Calu3 (cell line): ENCODE results near the gene ALDOC. TPM values are rescaled to one million over a fixed set of nuclear protein-coding genes. Genes with fewer than 3 reads are reported as not detected.

Experiments
- BruUV-seq: library from RNA; stranded (reverse); fragments of 400-500 nt; replicated peaks from 2 replicates; lab custom pipeline; 2021; lab: Mats Ljungman, UMichigan
- CTCF ChIA-PET: fragments of 300-600 bp; sonication (Branson Sonifier 250); formaldehyde crosslinking; loops from one replicate; lab custom pipeline; 2022; ENCODE audit warnings: antibody characterized with exemption; lab: Charles Lee
- DNase-seq: peaks from one replicate; pipeline ENCODE4 v3.0.0; 2022
- H3K27ac Mint-ChIP-seq: one replicate; pipeline ENCODE4 v1.8.0; 2022; ENCODE audit warnings: mixed read lengths; ENCODE audit not compliant: unreplicated experiment
- H3K27me3 Mint-ChIP-seq: one replicate; pipeline ENCODE4 v1.8.0; 2022; ENCODE audit warnings: mixed read lengths; ENCODE audit not compliant: unreplicated experiment
- H3K36me3 Mint-ChIP-seq: one replicate; pipeline ENCODE4 v1.8.0; 2022; ENCODE audit warnings: mild to moderate bottlenecking, moderate library complexity, mixed read lengths; ENCODE audit not compliant: insufficient read depth, unreplicated experiment
- H3K4me1 Mint-ChIP-seq: one replicate; pipeline ENCODE4 v1.8.0; 2022; ENCODE audit warnings: mild to moderate bottlenecking, low read depth, mixed read lengths; ENCODE audit not compliant: unreplicated experiment
- H3K4me3 Mint-ChIP-seq: one replicate; pipeline ENCODE4 v1.8.0; 2022; ENCODE audit warnings: mild to moderate bottlenecking, low read depth, moderate library complexity, mixed read lengths; ENCODE audit not compliant: unreplicated experiment
- H3K9me3 Mint-ChIP-seq: one replicate; pipeline ENCODE4 v1.8.0; 2022; ENCODE audit warnings: low read depth, mixed read lengths; ENCODE audit not compliant: unreplicated experiment
- CTCF ChIP-seq: fragments of 200-600 bp; IDR thresholded peaks from one replicate; pipeline ENCODE4 v1.8.0; 2022; ENCODE audit warnings: antibody characterized with exemption; ENCODE audit not compliant: unreplicated experiment
- intact Hi-C: fragments of 100-400 bp; cut with micrococcal nuclease; formaldehyde crosslinking; loops from one replicate; pipeline ENCODE4 v1.10.0; 2022; ENCODE audit not compliant: unreplicated experiment
- total RNA-seq: library from RNA; stranded (reverse); gene quantifications from 2 replicates; pipeline ENCODE4 v1.2.3, GENCODE V29; 2022

Gene ALDOC
- total RNA-seq, 1 experiment from 2014 or later = 2.6 TPM

GRCh38 chr17:28541439-28541838 is 35.3 kb downstream of the ALDOC start:
- H3K36me3 Mint-ChIP-seq = no peaks in the 10 kb centered on the region
- H3K4me1 Mint-ChIP-seq = no peaks in the 10 kb centered on the region
- no peak for DNase-seq
- H3K4me3 Mint-ChIP-seq = no peak overlapping the region
- no peaks in the 10 kb centered on the region for H3K9me3 Mint-ChIP-seq
- no peak for TF ChIP-seq CTCF
- H3K27me3 Mint-ChIP-seq = peaks cover 33% of the 10 kb centered on the region
- CTCF ChIA-PET = interaction anchor here (0.6 kb wide), 2 partner anchors 44 to 47 kb away, joined by 4 read pairs; no protein-coding TSS in a partner anchor
- intact Hi-C loops = no loop called here
- BruUV-seq = no TSS peak
- no peak overlapping the region for H3K27ac Mint-ChIP-seq

GRCh38 chr17:28540231-28540630 is 36.5 kb downstream of the ALDOC start:
- BruUV-seq = no TSS peak
- Mint-ChIP-seq H3K4me1 (no peaks in the 10 kb centered on the region), H3K36me3 (no peaks in the 10 kb centered on the region), H3K4me3 (no peak overlapping the region), H3K9me3 (no peaks in the 10 kb centered on the region), H3K27ac (no peak overlapping the region), H3K27me3 (peaks cover 28% of the 10 kb centered on the region)
- no peak for DNase-seq
- intact Hi-C loops = loop anchor here (1.0 kb wide), 1 partner anchor 46 kb away; no protein-coding TSS in a partner anchor
- CTCF ChIA-PET = interaction anchor here (0.9 kb wide), 1 partner anchor 42 kb away, joined by 3 read pairs; no protein-coding TSS in a partner anchor
- TF ChIP-seq CTCF = no peak

GRCh38 chr17:28538296-28538895 is 38.3 kb downstream of the ALDOC start:
- intact Hi-C loops = no loop called here
- peaks cover 27% of the 10 kb centered on the region for H3K27me3 Mint-ChIP-seq
- H3K27ac Mint-ChIP-seq = no peak overlapping the region
- no peak overlapping the region for H3K4me3 Mint-ChIP-seq
- H3K4me1 Mint-ChIP-seq = peaks cover 4% of the 10 kb centered on the region
- CTCF ChIA-PET = no interaction called here
- H3K36me3 Mint-ChIP-seq = no peaks in the 10 kb centered on the region
- TF ChIP-seq CTCF = no peak
- BruUV-seq = no TSS peak
- no peaks in the 10 kb centered on the region for H3K9me3 Mint-ChIP-seq
- no peak for DNase-seq

- CTCF ChIA-PET = interaction anchor here (1.3 kb wide), 1 partner anchor 39 kb away, joined by 3 read pairs; no protein-coding TSS in a partner anchor
- Mint-ChIP-seq H3K9me3 (no peaks in the 10 kb centered on the region), H3K36me3 (no peaks in the 10 kb centered on the region), H3K4me3 (no peak overlapping the region), H3K4me1 (peaks cover 9% of the 10 kb centered on the region), H3K27ac (no peak overlapping the region), H3K27me3 (peaks cover 37% of the 10 kb centered on the region)
- DNase-seq = no peak
- BruUV-seq = no TSS peak
- intact Hi-C loops = no loop called here
- no peak for TF ChIP-seq CTCF
Measured at GRCh38 chr17:28537219-28537610, 39.5 kb downstream of the ALDOC start.
